HT1080 (cell line): ENCODE data around the gene ATP4B. TPM values are rescaled to one million over a fixed set of nuclear protein-coding genes. Genes with fewer than 3 reads are reported as not detected.

Experiments
- DNase-seq: peaks from one replicate; pipeline ENCODE4 v3.0.0-alpha.2; 2015; ENCODE audit warnings: low read depth
- total RNA-seq: library from RNA; depleted of rRNA; stranded (reverse); fragments of >200 nt; shearing (Covaris generic); gene quantifications from 2 replicates; pipeline ENCODE4 v1.2.3, GENCODE V29; 2014

ATP4B gene
- total RNA-seq, 1 experiment from 2014 or later = not detected

DNA sequence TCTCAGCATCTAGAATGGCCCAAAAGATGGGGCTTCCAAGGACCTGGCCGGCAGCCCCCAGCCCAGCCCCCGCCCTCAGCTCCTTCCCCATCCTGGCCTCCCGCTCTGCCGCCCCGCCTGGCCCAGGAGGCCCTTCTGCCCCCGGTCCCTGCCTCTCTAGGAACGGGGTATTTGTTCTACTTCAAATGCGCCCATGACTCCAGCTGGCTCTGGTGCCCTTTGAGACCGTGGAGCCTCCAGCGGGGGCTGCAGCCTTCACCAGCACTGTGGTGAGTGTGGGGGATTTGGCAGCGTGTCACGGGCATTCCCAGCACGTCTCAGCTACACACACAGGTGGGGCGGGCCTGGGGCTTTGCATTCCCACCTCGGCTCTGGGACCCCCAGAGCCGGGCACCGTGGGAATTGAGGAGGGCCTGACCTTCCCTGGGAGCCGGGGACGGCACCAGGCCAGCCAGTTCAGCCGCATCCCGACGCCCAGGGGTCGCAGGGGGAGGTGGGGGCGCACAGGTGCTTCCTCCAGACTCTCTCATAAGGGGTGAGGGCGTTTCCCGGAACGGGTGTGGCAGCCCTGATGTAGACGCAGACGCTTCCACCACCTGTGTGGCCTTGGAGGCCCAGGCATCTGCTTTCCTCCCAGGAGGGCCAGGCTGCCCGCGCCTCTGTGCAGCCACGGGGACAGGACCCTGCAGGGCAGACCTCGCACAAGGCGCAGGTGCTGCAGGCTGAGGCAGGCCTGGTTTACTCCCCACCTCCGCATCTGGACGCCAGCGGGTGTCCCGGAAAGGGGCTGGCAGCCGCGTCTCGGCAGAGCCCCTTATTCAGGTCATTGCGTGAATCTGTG is 947 bp downstream of the ATP4B start:
- DNase-seq = no peak

DNA sequence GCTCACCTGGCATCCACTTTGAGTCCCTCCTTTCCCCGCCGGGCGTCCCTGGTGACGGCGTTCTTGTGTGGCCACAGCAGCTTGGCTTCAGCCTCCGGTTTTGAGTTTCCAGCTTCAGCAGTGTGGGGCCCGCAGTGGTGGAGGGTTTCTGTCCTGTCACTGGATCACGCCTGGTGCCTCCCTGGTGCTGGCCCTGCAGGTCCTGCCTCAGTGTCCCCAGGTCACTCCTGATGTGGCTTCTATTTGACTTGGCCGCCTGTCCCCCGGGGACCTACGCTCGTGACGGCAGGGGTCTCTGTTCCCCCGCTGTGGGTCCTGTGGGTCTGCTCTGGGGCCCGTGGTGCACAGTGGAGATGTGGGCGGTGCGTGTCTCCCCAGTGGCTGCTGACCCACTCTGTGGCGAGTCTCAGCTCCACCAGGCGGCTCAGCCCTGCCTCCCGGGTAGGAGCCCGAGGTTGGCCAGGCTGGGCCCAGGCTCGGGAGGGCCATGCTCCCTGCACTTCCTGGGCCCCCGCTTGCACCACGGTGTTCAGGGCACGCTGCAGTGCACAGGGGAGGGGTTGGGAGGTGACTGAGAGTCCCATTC is 1.9 kb downstream of the ATP4B start:
- DNase-seq = no peak

DNA sequence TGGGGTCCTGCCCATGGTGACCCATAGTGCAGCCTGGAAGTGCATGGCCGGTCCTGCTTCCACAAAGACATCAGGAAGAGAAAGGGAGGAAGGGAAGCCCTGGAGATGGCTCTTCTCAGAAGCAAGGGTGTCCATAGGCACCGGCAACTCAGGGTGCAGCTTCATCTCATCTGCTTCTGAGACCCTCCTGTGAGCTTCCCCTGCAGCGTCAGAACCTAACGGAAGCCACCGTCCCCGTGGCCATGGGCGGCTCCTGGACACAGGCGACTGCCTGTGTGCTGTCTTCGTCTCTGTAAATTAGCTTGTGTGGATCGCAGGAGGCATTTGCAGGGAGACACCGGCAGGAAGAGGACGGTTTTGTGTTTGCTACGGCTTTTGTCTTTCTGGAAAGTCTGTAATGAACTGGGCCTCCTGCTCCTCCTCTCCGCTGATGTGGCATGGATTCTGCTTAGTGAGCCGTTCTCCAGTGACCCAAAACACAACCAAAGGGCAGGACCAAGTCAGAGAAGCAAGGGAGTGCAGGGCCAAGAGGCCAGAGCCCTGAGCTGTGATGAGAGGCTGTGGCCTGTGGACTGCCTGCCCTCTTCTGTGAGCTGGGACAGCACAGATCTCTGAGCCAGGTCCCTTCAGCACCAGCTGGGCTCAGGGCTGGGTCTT is 2.5 kb downstream of the ATP4B start:
- DNase-seq = no peak

DNA sequence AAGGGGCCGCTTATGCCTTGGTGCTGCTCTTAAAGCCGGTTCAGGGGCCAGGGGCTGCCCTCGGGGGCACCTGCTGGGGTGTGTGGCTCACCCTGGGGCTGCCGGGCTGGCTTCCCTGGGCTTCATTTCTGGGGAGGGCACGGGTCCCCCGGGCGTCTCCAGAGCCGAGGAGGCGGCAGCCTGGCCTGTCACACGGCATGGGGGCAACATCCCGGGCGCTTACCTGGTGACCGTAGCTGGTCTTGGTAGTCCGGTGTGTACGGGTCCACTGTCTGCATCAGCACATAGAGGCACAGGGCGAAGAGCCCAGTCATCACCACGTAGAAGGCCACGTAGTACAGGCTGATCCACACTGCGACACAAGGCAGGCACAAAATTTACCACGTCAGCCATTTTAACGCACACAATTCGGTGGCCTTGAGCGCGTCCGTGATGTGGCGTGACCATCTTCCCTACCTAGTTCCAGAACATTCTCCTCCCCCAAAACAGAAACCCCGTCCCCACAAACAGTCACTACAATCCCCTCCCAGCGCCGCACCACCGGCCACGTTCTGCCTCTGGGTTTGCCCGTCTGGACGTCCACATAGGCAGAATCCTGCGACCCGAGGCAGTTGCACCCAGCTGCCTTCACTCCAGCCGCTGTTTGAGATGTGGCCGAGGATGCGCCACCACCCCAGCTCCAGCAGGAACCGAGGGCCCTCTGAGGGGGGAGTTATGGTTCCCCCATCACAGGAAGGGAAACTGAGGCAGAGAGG is 3.2 kb downstream of the ATP4B start:
- no peak for DNase-seq

GRCh38 chr13:113654175-113654560 is 3.8 kb downstream of the ATP4B start:
- DNase-seq = no peak

DNA sequence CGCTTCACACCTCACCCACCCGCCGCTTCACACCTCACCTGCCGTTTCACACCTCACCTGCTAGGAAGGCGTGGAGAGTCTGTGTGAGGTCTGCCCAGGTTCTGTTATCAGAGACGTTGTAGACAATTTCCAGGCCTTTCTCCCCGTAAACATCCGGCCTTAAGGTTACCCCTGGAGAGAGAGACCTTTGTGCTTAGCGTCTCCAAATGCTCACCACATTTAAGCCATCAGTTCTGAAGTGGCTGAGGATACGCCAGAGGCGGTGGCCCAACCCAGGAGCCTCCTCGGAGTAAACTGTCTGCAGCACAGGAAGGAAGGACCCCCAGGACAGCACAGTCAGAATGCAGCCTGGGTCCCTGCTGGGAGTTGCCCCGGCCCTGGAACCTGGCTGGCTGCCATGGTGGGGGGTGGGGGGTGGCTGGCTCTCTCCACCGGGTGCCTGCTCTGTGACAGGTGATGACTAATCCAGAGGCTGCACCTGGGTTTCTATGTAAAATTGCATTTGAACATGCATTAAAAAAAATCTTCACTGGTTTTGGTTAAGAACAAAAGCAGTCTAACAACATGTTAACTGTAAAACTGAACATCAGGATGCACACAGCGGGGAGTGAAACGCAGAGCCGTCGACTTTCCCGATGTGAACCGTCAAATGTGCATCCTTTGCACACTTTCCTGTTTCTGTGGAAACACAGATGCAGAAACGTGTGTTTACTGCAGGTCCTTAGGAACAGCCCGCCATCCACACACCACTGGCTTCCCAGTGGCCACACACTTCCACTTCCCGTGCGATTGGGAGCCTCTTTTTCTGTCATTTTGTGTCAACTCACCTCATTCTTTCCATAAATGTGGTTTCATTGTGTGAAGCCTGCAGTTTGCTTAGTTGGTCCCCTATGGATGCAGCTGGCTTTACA is 4.5 kb downstream of the ATP4B start:
- DNase-seq = peak; percentile 10

DNA sequence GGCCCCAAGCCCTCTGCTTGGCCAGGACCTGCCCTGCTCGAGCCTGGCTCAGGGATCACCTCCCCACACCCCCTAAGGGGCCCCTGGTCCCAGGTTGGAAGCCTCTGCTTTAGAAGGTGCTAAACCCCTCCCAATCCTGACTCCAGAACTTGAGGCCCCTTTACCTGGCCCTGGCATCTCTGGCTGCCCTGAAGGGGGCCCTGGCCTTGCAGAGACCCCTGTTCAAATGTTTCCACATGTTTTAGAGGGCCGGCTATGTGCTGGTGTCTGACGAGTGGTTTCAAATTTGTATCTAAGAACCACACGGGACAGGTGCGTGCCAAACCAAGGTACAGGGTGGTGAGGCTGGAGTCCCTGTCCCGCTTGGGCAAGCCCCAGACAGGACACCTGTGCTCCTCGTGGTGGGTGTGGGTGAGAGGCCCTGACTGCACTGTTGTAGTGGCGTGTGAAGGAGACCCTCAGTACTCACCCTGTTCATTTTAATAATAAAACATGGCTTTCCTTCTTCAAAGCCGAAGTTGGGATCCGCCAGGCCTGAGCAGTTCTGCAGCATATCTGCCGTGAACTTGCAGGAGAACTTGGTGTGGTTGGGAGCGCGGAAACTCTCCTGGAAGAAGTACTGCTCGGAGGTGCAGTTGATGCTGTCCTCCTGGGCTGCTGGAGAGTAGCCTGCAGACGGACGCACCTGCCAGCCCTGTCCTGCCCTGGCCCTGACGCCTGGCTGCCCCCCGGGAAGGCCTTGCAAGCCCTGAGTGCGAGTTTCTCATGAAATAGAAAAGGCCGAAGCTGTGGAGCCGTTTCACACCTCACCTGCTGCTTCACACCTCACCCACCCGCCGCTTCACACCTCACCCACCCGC is 5.4 kb downstream of the ATP4B start:
- DNase-seq = no peak

DNA sequence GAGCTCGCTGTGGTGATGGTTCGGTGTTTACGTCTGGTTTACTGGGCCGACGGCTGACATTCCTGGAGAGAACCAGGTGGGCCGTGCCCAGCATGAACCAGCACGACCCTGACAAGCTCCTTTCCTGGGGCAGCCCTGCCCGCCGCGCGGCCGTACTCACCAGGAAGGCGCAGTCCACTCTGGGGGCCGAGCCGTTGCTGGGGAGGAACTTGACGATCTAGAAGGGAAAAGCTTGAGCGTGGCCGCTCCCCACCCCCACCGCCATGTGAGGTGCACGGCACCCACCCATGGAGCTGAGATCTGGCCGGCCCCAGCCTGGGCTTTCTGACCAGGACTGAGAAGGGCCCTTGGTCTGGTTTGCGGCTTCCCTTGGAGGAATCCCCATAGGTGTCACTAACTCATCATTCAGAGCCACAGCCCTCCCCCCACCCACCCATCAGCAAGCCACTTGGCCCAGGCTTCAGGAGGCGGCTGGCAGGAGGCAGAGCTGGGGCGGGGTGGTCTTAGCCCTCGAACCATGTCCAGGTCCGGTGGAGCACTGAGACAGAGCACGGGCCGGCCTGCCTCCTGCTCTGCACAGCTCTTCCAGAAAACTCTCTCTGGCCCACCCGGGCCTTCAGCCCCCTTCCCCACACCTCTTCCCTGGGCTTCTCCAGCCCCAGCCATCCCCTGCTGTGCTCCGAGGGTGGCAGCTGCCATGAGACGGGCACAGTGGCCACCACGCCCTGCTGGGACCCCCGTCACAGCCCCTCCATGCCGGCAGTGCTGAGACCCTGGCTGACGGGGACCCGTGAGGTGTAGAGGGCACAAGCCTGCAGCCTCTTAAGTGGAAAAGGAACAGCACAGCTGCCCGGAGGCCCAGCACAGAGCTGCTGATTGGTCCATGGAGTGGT is 6.2 kb downstream of the ATP4B start:
- DNase-seq = no peak

- DNase-seq = no peak
Observed at GRCh38 chr13:113650731-113651148, 7.3 kb downstream of the ATP4B start.

GRCh38 chr13:113650275-113650674 is 7.7 kb downstream of the ATP4B start:
- DNase-seq = no peak

- no peak for DNase-seq
Observed at GRCh38 chr13:113649212-113649611, 8.8 kb downstream of the ATP4B start.

GRCh38 chr13:113648216-113648610 is 9.8 kb downstream of the ATP4B start:
- no peak for DNase-seq

GRCh38 chr13:113647351-113648215 is 10.4 kb downstream of the ATP4B start:
- DNase-seq = peak; percentile 61

- DNase-seq = no peak
Observed at GRCh38 chr13:113646921-113647340, 11.1 kb downstream of the ATP4B start.

- no peak for DNase-seq
Observed at GRCh38 chr13:113646376-113646775, 11.6 kb downstream of the ATP4B start.

GRCh38 chr13:113645329-113645728 is 12.7 kb downstream of the ATP4B start:
- DNase-seq = no peak

DNA sequence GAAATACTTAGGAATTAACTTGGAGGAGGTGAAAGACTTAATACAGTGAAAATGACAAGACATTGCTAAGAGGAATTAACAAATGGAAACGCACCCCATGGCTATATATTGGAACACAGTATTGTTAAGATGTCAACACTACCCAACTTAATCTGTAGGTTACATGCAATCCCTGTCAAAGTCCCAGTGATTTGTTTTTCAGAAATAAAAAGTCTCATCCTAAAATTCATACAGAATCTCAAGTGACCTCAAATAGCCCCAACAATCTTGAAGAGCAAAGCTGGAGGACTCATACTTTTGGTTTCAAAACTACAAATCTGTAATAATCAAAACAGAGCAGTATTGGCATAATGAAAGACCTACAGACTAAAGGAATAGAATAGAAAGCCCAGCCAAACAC is 13.2 kb downstream of the ATP4B start:
- no peak for DNase-seq

DNA sequence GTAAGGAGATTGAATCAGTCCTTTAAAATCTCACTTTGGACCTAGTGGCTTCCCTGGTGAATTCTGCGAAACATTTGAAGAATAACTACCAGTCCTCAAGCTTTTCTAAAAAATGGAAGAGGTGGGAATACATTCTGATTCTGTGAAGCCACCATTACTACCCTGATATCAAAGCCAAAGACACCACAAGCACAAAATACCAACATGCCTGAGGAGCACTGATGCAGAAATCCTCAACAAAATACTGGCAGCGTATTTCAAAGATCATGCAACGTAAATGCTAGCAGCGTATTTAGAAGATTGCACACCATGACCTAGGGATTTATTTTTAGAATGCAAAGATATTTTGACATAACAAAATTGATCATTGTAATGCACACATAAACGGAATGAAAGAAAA is 14.4 kb downstream of the ATP4B start:
- no peak for DNase-seq
